NCI-H2029 treated with DMSO at 0.1 percent for 48 hours (cell line): Measurements from ENCODE around the gene CCS.
A peak's percentile ranks its signal among the peaks of the same experiment; 100 is the strongest.
"Not testable (repeated sequence)": the region's sequence is repeated elsewhere in the genome, so short reads cannot be mapped to it uniquely, and the experiment has no call there.

Experiments
- DNase-seq: peaks from one replicate; lab custom pipeline; 2025; lab: John Stamatoyannopoulos, UW

CCS gene

DNA sequence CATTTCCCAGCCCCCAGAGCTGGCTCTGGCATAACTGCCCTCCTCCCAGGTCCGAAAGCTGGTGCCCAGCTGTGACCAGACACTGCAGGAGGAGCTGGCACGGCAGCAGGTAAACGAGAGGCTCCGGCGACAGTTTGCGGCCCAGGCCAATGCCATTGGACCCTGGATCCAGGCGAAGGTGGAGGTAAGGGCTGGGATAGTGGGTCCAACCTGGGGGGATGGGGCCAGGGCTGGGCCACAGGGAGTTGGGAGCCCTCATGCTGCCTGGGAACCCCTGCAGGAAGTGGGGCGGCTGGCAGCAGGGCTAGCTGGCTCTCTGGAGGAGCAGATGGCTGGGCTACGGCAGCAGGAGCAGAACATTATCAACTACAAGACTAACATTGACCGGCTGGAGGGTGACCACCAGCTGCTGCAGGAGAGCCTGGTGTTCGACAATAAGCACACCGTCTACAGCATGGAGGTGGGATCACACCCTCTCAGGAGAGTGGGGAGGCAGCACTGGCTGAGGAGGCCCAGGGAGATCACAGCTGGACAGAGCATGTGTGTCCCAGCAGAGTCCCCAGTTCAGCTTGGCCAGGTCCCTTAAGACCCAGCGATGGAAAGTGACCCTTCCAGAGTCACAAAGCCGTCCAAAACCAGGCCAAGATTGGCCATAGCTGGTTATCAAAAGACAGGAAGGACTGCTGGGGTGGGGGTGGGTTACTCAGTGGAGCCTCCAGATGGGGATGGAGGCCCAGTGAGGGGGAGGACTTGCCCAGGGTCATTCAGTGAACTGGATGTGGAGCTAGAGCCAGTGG is 31.6 kb upstream of the CCS start:
- no peak for DNase-seq

DNA sequence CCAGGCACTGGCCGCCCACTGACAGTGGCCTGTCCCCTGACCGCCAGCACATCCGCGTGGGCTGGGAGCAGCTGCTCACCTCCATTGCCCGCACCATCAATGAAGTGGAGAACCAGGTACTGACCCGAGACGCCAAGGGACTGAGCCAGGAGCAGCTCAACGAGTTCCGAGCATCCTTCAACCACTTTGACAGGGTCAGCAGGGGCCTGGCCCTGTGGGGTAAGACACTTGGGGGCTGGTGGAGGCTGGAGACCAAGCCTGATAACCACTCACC is 31.1 kb upstream of the CCS start:
- no peak for DNase-seq

DNA sequence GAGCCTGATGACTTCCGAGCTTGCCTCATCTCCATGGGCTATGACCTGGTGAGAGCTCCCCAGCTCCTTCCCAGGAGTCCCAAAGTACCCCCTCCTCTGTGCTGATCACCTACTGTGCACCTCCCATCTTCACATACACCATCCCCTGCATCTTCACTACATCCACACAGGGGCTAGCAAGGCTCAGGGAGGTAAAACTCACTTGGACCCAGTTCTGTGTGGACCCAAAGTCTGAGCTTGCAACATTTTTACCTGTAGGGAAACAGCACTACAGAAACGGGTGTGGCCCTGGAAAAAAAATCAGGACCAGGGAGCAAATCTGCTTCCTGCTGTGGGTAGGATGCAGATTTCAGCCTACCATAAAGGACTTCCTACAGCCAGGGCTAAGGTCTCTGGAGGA is 30.7 kb upstream of the CCS start:
- DNase-seq: no peak

DNA sequence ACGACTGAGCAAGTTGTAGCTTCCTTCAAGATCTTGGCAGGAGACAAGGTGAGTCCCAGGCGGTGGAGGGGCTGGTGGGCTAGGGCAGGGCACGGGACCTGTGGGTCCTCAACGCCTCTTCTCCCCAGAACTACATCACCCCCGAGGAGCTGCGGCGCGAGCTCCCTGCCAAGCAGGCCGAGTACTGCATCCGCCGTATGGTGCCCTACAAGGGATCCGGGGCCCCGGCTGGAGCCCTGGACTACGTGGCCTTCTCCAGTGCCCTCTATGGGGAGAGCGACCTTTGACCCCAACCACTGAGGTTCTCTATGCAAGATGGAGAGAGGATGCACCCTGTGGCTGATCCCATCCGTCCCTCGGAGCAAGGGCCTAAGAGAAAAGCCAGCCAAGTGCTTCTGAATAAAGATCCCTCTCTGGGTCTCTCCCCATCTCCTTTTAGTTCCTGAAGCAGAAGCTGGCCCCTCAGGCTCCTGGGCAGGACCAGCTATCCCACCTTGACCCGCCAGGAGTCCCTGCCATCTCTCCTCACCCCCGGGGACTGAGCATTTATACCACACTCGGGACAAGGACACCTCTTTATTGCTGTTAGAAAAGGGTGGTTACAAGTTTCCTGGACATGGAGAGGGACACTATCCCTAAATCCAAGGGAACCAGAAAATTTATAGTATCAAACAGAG is 29.9 kb upstream of the CCS start:
- no peak for DNase-seq

DNA sequence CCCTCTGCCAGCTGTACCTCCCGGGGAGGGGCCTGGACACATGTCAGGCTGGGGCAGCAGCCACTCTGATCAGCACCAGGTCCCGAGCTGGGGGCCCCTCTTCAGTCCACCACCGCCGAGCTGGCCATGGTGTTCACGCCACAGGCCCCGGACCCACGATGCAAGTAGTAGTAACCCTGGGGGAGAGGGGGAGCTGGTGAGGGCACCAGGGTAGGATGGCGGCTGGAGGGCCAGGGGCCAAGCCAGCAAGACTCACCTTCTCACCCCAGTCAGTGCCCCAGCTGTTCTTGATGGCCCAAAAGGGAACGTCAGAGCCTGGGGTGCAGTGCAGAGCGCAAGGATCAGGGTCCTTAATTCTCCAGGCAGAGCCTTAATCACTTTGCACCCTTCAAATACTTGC is 29.2 kb upstream of the CCS start:
- DNase-seq: no peak

DNA sequence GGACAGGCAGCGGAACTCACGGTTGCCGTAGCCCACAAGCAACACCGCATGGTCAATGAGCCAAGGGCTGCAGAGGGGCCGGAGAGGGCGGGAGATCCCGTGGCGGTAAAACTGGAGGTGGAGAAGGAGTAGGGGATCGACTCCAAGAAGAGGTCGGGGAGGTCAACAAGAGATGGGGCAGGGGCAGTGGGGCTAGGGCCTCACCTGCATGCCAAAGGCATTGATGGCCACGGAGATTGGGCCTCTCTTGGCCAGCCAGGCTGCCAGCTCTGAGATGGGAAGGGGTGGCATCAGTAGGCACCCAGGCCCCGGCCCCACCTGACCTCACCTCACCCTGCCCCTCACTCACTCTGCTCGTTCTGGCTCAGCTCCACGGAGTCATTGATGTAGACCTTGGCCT is 28.4 kb upstream of the CCS start:
- no peak for DNase-seq

DNA sequence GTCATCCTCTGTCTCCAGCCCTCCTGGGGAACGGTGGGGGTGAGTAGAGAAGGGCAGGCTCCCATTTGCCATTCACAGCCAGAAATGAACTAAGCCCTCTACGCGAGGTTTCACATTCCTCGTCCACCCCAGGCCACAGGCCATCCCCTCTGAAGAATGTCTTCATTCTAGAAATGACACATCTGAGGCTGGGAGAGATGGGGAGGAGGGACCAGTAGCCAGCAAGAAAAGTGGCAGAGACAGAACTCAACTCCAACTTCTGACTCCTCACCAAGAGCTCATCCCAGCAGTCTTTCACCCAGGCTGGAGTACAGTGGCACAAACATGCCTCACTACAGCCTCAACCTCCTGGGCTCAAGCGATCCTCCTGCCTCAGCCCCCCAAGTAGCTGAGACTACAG is 28.0 kb upstream of the CCS start:
- DNase-seq: no peak

DNA sequence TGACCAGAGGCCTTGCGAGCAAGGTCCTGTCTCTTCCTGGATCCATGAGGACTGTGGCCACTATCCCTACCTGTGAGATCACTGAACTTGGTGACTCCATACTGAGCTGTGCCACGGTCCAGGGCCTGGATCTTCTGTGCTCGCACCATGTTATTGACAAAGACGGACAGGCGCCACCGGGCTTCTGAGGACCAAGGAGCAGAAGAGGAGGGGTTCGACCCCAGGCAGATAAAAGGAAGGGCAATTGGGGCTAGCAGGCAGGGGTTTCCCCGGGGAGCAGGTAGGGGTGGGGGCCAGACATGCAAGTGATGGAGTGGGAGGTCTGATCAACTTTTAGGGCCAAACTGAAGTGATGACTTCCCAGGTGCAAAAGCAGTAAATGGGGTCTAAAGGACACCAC is 26.8 kb upstream of the CCS start:
- DNase-seq: no peak

DNA sequence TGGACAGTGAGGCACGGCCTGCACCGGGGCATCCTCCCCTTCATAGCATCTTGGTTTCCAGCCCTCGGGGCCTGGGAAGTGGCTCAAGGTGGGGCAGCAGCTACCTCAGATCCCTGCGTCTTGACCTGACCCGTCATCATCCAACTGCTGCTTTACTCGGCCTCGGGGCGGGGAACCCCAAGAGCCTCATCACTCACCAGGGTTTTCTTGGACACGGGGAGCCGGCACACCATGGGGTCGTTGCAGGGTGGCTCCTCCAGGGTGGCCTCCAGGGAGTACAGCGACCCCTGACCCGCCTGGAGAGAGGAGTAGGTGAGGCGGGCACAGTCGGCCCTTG is 25.2 kb upstream of the CCS start:
- no peak for DNase-seq

DNA sequence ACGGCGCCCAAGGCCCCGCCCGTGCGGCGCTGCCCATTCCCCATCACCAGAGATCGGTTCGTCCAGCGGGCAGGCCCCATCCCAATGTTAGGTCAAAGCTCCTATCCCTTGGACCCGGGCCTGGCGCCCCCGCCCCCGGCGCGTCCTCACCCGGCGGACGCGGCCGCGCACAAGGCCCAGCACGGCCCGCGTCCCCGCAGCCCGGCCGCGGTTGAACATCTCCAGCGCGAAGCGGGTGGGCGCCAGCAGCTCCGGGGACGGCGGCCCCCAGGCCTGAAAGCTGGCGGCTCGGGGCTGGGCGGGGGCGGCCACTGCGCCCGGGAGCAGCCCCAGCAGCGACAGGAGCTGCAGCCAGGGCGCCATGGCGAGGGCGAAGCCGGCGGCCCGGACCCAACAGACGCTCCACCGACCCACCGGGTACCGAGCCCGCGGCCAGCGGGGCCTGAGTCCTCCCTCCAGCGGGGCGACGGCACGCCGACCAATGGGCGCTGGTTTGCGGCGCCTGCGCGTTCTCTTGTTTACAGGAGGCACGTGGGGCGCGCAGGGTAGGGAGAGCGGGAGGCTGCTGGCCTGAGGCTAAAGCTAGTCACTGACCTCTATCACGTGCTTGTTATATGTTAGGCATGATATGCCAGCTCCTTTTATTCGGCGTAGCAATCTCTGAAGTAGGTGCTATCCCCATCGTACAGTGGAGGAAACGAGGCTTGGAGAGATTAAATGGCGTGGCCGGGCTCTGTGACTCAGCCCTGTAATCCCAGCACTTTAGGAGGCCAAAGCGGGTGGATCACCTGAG is 24.7 kb upstream of the CCS start, which contains the start of gene CTSF:
CTSF (minus strand) TSS at position 483 of the 793 bp plus-strand sequence; CDS start at position 363, 120 bp downstream.
- peak; percentile 57 for DNase-seq

DNA sequence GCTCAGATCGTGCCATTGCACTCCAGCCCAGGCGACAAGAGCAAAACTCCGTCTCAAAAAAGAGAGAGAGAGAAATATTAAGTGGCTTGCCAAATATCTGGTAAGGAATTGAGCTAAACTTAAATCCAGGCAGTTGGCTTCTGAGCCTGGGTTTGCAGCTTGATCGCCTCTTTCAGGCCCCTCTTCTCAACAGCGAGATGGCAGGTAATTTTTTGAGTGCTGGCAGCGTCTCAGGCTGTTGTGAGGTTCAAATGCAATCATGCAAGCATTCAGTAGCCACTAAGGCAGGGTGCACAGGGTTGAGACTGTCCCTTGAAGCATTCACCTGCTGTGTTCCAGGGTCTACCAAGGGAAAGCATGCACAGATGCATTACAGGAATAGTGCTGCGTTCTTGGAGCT is 23.9 kb upstream of the CCS start:
- DNase-seq: no peak

DNA sequence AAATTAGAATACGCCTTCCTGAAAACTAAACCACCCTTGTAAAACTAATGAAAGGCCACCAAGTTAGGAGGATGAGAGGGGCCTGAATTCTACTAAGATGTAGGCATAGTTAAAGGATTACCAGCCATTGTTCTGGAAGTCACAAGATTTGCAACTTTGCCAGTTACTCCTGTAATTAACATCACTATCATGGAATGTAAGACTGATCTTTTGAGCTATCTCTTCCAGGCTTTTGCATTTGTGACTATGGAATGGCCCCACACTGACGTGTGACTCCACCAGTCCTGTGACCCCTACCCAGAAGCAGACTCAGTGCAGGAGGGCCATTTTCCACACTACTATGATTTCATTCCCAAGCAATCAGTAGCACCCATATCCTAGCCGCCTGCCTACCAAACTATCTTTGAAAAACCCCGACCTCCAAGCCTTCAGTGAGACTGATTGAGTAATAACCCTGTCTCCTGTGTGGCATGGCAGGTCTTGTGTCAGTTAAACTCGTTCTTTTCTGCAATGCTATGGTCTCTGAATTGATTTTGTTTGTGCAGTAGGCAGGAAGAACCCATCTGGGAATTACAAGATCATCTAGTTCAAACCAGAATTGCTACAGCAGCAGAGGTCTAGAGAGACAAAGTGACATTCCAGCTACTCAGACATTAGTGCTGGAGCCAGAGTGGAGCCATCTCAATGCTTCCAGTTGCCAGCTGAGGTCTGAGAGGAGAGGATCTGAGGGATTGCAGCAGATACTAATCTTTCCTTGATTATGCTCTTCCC is 22.7 kb upstream of the CCS start:
- DNase-seq: no peak

DNA sequence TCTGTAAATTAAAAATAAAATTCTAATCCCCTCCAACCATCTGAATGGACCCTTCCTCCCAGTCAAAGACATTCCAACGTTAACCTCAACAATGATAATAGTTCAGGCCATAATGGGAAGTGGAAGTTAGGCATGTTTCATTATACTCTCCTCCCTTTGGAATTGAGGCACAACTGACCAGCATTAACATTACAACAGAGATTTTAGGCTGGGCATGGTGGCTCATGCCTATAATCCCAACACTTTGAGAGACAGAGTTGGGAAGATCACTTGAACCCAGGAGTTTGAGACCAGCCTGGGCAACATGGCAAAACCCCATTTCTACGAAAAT is 22.2 kb upstream of the CCS start:
- no peak for DNase-seq

DNA sequence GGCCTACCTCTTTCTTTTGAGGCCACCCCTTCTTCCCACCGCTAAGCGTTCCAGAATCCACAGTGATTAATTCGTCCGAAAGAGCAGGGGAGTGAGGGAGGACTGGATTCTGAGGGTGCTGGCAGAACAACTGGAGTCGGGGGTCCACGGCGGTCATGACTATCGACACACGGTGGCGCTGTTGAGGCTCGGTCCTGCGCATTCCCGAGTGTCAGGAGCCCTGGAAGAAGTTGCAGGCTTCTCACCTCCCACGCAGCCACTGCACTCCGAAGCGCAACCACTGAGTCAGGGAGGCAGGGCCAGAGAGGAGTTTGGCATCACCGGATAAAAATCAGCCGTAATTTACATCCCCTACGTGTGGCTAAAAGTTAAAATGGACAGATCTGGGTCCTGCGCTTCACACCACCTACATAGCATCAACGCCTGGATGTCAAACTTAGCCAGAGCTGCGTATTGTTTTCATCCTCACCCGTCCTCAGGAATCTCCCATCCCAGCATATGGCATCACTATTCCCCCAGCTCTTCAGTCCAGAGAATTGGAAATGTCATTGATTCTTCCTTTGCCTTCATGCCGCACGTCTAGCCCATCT is 13.9 kb upstream of the CCS start:
- peak; percentile 25 for DNase-seq

DNA sequence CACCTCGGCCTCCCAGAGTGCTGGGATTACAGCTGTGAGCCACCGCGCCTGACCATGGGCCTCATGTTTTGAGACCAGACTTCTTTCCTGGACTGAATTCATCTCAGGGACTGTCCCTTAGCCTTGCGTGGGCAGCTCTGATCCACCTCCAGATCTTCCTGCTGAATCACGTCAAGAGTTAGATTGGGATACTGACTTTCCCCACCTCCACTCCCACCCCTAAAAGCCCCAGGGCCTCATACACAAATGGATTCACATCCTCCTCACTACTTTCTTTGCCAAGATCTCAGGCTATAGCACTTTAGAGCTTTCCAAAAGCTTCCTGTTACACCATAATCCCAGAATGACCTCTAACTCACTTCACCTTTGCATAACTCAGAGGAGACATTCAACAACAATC is 12.2 kb upstream of the CCS start:
- DNase-seq: no peak

DNA sequence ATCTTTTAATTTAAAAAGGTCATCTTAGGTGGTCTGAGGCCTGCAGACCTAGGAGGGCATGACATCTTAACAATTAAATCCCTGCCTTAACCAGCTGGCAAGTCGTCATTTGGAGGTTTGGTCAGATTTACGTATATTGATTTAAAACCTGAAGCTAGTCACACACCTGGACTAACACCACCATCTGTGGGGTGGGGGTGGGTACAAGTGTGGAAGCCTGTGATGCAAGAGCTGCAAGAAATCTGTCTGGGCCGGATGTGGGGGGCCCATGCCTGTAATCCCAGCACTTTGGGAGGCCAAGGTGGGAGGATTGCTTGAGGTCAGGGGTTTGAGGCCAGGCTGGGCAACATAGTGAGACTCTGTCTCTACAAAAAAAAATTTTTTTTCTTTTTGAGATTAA is 11.7 kb upstream of the CCS start:
- DNase-seq: no peak

DNA sequence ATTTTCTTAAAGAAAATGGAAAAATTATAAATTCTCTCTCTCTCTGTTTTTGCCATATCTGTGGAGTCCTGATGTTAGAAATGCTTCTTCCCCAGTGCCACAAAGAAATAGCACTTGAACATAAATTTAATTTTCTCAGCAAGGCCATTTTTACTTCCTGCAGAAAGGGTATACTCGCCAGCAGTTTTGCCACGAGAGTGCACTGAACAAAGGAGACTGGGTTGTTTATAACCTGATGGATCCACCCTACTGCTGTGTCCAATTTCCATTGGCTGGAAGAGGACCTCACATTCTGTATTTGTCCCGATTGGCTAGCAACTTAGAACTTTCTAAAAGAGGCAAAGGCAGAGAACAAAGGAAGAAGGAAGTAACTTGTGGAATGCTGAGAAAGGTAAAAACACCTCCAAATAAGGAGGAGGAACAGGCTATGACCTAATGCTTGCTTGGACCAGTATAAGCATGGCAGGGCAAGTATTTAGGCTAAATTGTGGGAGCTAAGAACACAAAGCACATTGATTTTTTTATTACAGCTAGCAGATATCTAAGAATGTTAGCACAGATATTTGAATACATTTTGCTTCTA is 10.3 kb upstream of the CCS start:
- not testable (repeated sequence) for DNase-seq

DNA sequence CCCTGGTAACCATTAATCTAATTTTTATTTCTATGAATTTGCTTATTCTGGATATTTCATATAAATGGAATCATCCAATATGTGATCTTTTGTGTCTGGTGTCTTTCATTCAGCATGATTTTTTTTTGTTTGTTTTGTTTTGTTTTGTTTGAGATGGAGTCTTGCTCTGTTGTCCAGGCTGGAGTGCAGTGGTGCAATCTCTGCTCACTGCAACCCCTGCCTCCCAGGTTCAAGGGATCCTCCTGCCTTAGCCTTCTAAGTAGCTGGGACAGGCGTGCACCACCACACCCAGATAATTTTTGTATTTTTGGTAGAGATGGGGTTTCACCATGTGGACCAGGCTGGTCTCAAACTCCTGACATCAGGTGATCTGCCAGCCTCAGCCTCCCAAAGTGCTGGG is 7.5 kb upstream of the CCS start:
- DNase-seq: not testable (repeated sequence)

DNA sequence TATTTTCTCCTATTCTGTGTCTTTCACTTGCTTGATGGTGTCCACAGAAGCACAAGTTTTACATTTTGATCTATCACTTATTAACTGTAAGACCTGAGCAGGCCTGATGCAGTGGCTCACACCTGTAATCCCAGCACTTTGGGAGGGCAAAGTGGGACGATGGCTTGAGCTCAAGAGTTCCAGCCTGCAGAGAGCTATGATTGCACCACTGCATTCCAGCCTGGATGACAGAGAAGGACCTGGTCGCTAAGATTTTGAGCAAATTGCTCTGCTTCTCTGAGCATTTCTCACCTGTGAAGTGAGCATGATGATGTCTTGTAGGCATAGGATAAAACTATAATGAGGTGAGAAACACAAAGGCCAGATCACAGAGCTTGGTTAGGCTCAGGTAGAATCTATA is 6.8 kb upstream of the CCS start:
- DNase-seq: no peak

DNA sequence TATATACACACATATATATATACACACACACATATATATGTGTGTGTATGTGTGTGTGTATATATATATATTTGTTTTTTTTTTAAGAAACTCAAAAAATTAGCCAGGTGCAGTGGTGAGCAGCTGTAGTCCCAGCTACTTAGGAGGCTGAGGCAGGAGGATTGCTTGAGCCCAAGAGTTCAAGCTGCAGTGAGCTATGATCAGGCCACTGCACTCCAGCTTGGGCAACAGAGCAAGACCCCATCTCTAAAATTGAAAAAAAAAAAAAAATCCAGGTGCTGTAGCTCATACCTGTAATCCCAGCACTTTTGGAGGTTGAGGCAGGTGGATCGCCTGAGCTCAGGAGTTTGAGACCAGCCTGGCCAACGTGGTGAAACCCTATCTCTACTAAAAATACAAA is 3.7 kb upstream of the CCS start:
- DNase-seq: not testable (repeated sequence)

DNA sequence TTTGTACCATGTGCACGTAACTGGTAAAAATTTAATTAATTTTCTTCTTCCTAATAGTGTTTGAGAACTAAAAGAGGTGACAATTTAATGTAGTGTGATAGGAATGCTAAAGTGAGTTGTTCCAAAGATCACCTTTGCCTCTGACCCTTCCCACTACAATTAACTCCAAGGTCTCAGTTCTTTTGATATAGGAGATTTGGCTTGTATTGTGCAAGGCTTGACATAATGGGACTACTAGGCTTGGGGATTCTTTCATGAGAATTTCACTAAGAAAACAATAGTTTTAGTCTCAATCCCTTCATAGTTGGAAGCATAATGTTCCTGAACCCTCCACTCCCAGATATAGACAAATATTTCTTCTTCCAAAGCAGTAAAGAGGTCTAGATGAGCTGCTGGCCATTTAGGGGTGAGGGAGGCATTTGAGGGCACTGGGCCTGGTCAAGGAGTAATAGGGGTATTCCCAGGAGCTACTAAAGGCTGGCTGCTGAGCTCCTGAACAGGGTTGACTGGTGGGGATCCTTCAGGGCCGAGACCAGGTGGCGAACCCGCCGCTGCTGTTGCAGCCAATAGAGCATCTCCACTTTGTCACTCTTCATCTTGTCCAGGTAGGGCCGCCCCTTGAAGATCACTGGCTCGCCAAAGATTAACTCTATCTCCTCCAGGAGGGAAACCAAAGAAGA is 2.8 kb upstream of the CCS start:
- no peak for DNase-seq
